HTR-8/SVneo (cell line): ENCODE measurements around the gene RNF5.
"Not testable (repeated sequence)": the region's sequence is repeated elsewhere in the genome, so short reads cannot be mapped to it uniquely, and the experiment has no call there.

Experiments used
- DNase-seq: peaks from one replicate; pipeline ENCODE4 v3.0.0; 2011; ENCODE audit warnings: low spot score, mixed read lengths; ENCODE audit not compliant: insufficient read length
- FAIRE-seq: peaks from 2 replicates; lab custom pipeline; 2011; peaks lifted over from hg19 to GRCh38; lab: Jason Lieb, UNC

RNF5 gene

DNA sequence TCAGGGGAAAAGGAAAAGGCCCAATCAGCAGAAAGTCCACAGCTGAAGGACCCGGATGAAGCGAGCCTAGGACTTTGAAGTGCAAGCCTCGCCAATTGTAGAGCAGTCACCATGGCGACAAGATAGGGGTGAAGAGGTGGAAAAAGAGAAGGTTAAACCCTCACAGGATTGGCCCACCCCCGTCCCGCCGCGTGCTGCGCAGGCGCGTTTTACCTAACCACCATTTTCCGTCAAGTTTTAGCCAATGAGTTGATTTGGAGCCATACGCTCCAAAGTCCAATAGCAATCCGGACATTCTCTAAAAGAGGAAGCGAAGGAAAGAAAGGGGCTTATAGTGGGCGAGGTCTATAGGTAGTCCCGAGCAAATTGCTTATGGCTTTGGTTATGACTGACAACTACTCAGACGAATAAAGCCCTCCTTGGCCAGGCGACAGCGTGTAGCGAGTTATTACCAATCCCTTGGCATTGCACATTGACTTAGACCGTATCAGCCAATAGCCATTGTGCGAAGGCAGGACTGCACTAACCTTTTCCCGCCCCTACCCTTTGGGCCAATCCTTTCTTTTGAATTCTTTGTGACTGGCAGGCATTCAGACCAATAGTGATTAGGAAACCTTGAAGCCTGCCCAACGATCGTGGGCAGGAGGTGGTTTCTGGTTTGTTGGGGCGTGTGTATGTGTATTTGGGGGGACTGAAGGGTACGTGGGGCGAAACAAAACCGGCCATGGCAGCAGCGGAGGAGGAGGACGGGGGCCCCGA, at the start of gene RNF5:
TSS of gene RNF5 (plus strand) at position 618 of the 759 bp plus-strand sequence. CDS start at position 725, 107 bp downstream.
- peak; percentile 97 for DNase-seq
- FAIRE-seq = peak; percentile 92

DNA sequence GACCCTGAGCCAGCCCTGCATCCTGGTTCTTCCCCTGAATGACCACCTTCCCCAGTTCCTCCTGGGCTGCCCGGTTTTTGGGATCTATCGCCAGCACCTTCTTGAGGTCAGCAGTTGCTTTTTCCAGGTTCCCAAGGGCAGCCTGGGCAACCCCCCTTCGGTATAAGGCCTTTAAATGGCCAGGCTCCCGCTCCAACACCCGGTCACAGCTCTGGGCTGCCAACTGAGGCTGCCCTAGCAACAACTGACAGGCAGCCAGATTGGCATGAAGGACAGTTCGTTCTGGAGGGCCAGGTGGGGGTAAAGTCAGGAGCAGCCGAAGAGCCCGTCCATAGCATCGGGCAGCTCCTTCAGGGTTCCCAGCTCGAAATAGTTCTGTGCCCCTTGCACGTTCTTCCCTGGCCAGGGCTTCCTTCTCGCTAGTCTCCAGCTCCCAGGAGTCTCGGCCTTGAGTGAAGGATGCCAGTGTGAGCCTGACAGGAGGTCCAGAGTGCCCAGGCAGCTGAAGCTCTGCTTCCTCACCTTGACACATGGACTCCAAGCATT, 49.4 kb upstream of the RNF5 start:
- no peak for FAIRE-seq
- DNase-seq = no peak

DNA sequence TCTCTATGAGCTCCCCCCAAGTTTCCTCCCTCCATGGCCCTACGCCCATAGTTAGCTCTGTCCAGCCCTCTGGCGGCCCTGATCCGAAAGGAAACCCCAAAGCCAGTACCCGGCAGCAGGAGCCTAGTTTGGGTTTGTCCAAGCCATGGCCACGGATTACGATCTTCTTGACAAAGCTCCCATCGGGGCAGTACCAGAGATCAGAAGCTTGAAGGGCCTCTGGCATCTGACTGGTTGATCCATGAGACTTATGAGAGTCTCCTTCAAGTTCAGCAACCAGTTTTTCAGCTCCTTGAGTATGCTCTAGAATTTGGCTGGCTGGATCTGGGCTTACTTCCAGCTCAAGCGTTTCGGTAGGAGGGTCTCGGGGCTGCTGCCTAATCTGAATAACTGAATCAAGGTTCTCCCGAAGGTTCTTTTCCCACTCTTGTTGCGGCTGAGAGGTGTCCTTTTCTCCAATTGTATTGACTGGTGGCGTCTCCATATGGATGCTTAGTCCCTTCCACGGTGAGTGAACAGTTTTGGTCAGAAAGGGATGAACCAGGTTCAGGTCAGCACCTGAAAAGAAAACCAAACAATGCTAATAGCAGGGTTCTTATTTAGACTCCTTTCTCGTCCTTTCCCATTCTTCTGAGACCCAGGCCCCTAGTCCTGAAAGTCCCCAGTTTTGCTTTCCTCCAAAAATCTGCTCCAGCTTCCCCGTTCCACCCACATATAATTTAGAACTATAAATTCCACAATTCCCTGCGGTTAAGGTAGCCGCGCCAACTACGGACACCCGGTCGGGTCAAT, 48.7 kb upstream of the RNF5 start:
- FAIRE-seq (no peak), DNase-seq (no peak)

GRCh38 chr6:32131439-32131948, 46.7 kb upstream of the RNF5 start:
- DNase-seq = no peak
- no peak for FAIRE-seq

GRCh38 chr6:32132110-32132509, 46.1 kb upstream of the RNF5 start:
- DNase-seq (no peak), FAIRE-seq (no peak)

GRCh38 chr6:32133786-32134185, 44.4 kb upstream of the RNF5 start:
- no peak for FAIRE-seq
- no peak for DNase-seq

DNA sequence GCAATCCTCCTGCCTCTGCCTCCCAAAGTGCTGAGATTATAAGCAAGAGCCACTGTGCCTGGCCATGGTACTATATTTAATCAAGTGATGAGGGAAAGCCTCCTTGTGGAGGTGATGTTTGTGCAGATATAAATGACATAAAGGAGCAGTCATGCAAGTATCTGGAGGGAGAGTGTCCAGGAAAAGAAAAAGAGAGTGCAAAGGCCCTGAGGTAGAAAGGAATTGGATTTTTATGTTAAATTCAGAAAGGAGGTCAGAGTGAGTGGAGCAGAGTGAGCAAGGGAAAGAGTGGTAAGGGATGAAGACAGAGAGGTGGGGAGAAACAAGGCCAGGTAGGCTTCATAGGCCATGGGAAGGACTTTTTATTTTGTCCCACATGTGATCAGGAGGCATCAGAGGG, 40.8 kb upstream of the RNF5 start:
- FAIRE-seq (no peak), DNase-seq (no peak)

DNA sequence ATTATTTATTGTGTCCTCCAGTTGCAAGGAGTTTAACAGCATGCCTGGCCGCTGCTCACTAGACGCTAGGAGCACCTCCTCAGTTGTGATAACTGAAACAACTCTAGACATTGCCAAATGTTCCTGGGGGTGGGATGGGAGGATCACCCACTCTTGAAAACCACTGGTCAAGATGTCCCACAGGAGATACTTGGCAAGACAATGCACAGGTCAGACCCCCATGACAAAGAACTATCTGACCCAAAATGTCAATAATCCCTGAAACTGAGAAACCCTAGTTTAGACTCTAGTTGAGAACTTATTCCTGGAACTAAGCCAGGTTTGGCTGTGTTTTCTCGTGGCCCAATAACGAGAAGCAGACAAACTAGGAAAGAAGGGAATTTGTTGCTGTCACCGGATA, 38.6 kb upstream of the RNF5 start:
- no peak for DNase-seq

DNA sequence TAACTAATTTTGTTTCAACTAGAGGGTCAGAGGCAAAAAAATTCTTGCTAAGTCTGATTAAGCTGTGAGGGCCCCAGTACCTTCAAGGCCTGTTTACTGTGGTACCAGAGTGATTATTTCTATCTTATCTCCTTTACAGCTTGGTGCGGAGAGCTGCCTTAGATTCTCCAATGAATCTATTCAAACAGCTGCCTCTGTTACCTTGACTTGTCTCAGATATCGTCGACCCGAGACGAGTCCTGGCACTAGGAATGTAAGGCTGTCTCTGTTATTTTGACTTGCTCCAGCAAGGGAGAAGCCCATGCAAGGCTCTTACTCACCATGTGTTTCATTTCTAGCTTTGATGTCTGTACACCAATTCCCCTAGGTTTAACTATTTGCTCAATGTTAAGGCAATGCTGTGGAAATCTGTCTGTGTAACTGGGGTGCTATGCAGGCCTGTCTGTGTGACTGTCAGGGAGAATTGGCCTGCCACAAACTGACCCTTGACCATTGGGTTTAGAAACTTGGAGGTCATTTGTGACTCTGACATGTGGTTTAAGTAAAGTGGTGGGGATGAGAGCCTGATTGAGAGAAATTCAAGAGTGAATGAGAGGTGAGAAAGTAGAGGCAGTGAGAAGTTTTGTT, 37.7 kb upstream of the RNF5 start:
- DNase-seq = no peak
- no peak for FAIRE-seq

More for the DNA sequence above, 38.6 kb upstream of the RNF5 start:
- FAIRE-seq = no peak

- FAIRE-seq, DNase-seq: not testable (repeated sequence)
These were observed 34.0 kb upstream of the RNF5 start for GRCh38 chr6:32144238-32144637.

- DNase-seq (no peak), FAIRE-seq (no peak)
These were observed 31.9 kb upstream of the RNF5 start for GRCh38 chr6:32146287-32146686.

DNA sequence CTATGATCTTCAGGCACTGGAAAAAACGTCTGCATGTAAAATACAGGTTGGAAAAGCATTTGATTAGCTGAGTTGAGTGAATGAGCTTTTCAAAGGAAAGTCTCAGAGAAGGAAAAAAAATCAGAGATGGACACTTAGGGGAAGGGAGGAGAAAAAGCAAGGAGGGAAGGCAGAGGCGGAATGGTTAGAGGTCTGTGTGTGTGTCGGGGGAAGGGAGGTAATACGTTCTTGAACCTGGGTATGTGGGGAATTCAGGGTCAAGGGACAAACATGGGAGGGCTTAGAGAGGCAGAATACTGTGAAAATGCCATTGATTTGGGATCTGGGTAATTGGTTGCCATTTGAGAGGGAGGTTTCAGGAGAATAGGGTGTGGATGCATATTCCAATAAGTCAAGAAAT, 31.5 kb upstream of the RNF5 start:
- DNase-seq (no peak), FAIRE-seq (no peak)

DNA sequence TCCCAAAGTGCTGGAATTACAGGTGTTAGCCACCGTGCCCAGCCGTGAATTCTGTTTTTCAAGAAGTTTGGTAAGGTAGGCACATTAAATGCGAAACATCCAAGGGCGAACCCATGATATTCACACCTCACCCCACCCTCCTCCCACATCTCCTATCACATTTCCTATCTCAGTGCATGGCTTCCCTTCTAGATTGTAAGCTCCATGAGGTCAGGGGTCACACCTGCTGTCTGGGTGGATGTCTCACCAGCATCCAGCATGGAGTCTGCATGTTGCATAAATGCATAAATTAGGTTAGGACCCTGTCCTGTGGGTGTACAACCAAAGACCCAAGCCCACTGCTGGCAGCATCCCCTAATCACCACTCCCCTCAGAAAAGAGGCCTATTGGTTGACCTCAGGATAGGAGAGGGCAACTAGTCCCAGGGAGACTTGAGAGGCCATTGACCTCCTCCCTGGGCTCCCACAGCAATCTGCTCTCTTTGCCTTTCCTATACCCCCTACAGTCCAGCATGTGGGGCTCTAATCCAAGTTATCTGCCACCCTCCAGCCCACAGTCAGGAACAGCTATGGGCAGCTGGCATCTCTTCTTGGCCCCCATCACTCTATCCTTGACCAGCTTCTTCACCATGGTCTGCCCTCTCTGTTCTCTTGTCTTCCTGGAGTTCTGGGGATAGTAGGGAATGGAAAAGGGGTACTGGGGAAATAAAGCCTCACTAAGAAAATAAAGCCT, 30.6 kb upstream of the RNF5 start:
- FAIRE-seq = no peak
- no peak for DNase-seq

- FAIRE-seq (no peak), DNase-seq (no peak)
These were observed 29.7 kb upstream of the RNF5 start for GRCh38 chr6:32148289-32149091.

GRCh38 chr6:32149092-32149755, 29.0 kb upstream of the RNF5 start:
- no peak for FAIRE-seq

GRCh38 chr6:32149932-32150870, 28.0 kb upstream of the RNF5 start:
- no peak for FAIRE-seq

More at GRCh38 chr6:32149092-32149755, 29.0 kb upstream of the RNF5 start:
- DNase-seq = no peak

GRCh38 chr6:32151181-32151862, 26.9 kb upstream of the RNF5 start:
- no peak for DNase-seq
- peak; percentile 55 for FAIRE-seq

More at GRCh38 chr6:32149932-32150870, 28.0 kb upstream of the RNF5 start:
- DNase-seq = no peak
